ENCODE data around the gene TMC6.

GRCh38 chr17:78092794-78093324 lies 35.7 kb downstream of the TMC6 start:
- TF ChIP-seq CTCF (conservative IDR thresholded peaks at IDR 0.05; ENCODE audit: low read length) (no peak), EZH2phosphoT487 (IDR thresholded peaks at IDR 0.05; ENCODE audit: borderline replicate concordance, low read depth, low read length) (no peak)

Data from OCI-LY7 (cell line).